NCI-H345 treated with DMSO at 0.1 percent for 48 hours (cell line): ENCODE data around the gene FRMD8.

Experiments
- DNase-seq: peaks from one replicate; lab custom pipeline; 2025; ENCODE audit not compliant: unreplicated experiment; lab: John Stamatoyannopoulos, UW

FRMD8 gene

DNA sequence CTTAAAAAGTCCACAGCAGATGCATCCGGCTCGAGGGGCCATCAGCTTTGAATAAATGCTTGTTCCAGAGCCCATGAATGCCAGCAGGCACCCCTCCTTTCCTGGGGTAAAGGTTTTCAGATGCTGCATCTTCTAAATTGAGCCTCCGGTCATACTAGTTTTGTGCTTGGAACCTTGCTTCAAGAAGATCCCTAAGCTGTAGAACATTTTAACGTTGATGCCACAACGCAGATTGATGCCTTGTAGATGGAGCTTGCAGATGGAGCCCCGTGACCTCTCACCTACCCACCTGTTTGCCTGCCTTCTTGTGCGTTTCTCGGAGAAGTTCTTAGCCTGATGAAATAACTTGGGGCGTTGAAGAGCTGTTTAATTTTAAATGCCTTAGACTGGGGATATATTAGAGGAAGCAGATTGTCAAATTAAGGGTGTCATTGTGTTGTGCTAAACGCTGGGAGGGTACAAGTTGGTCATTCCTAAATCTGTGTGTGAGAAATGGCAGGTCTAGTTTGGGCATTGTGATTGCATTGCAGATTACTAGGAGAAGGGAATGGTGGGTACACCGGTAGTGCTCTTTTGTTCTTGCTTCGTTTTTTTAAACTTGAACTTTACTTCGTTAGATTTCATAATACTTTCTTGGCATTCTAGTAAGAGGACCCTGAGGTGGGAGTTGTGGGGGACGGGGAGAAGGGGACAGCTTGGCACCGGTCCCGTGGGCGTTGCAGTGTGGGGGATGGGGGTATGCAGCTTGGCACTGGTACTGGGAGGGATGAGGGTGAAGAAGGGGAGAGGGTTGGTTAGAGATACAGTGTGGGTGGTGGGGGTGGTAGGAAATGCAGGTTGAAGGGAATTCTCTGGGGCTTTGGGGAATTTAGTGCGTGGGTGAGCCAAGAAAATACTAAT, 38.0 kb downstream of the FRMD8 start:
- no peak for DNase-seq

- DNase-seq: no peak
Observed at GRCh38 chr11:65425105-65425970, 38.9 kb downstream of the FRMD8 start.

DNA sequence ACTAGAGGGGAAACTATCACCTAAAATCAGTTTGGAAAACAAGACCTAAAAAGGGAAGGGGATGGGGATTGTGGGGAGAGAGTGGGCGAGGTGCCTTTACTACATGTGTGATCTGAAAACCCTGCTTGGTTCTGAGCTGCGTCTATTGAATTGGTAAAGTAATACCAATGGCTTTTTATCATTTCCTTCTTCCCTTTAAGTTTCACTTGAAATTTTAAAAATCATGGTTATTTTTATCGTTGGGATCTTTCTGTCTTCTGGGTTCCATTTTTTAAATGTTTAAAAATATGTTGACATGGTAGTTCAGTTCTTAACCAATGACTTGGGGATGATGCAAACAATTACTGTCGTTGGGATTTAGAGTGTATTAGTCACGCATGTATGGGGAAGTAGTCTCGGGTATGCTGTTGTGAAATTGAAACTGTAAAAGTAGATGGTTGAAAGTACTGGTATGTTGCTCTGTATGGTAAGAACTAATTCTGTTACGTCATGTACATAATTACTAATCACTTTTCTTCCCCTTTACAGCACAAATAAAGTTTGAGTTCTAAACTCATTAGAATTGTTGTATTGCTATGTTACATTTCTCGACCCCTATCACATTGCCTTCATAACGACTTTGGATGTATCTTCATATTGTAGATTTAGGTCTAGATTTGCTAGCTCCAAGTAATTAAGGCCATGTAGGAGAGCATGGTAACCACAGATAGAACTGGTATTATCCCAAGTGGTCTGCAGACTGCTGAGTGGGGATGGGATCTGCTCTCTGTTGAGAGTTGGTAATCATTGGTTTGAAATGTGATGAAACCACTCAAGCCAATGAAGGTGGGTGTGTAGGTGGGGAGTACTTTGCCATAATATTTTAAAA, 39.8 kb downstream of the FRMD8 start:
- no peak for DNase-seq

GRCh38 chr11:65426839-65427690, 40.6 kb downstream of the FRMD8 start:
- no peak for DNase-seq

GRCh38 chr11:65427691-65428577, 41.5 kb downstream of the FRMD8 start:
- DNase-seq: no peak

GRCh38 chr11:65428578-65429067, 42.2 kb downstream of the FRMD8 start:
- DNase-seq: no peak

GRCh38 chr11:65429068-65429681, 42.7 kb downstream of the FRMD8 start:
- no peak for DNase-seq

GRCh38 chr11:65429724-65430405, 43.4 kb downstream of the FRMD8 start:
- no peak for DNase-seq

DNA sequence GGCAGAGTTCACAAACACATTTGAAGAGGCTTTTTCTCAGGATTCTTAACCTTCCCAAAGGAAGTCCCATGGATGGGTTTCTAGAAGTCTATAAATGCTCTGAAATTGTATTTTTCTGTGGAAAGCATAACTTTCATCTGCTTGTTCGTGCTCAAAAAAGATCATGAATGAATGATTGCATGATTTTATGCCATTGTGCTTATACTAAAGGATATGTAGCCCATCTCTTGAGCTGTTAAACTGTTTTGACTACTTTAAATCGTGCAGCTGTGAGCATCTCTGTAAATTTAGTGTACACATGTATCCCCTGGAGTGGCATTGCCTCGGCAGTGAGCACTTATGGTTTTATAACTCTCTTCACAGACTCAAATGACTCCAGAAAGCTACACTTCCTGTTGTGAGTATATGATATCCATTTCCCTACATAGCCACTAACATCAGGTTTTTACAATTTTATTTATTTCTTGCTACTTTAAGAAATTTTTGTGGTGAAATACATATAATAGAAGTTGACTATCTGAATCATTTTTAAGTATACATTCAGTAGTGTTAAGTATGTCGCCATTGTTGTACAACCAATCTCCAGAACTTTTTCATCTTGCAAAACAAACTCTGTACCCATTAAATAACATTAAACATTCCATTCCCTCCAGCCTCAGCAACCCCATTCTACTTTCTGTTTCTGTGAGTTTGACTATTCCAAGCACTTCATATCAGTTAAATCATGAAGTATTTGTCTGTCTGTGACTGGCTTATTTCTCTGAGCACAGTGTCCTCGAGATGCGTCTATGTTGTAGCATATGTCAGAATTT, 44.2 kb downstream of the FRMD8 start:
- DNase-seq: no peak

GRCh38 chr11:65431451-65432099, 45.1 kb downstream of the FRMD8 start:
- no peak for DNase-seq

DNA sequence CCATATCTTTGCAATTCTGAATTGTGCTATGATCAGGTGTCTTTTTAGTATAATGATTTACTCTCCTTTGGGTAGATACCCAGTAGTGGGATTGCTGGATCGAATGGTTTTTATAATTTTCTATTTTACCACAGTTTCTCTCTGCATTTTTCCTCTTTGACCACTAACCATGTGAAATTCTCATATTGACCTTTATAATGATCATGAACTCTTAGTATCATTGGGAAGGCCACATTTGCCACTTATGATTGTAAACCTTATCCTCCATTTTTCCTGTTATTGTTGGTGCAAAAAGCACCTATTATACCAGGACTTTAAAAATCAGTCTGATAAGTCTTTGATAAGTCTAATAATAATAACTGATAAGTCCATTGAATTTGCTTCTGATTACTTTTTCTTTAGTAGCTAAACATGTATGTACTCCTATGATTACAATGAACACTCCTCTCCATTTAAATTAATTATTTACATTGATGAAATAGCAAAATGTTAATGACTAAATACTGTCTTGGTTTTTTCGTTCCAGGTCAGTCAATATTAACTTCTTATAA, 45.7 kb downstream of the FRMD8 start:
- no peak for DNase-seq

DNA sequence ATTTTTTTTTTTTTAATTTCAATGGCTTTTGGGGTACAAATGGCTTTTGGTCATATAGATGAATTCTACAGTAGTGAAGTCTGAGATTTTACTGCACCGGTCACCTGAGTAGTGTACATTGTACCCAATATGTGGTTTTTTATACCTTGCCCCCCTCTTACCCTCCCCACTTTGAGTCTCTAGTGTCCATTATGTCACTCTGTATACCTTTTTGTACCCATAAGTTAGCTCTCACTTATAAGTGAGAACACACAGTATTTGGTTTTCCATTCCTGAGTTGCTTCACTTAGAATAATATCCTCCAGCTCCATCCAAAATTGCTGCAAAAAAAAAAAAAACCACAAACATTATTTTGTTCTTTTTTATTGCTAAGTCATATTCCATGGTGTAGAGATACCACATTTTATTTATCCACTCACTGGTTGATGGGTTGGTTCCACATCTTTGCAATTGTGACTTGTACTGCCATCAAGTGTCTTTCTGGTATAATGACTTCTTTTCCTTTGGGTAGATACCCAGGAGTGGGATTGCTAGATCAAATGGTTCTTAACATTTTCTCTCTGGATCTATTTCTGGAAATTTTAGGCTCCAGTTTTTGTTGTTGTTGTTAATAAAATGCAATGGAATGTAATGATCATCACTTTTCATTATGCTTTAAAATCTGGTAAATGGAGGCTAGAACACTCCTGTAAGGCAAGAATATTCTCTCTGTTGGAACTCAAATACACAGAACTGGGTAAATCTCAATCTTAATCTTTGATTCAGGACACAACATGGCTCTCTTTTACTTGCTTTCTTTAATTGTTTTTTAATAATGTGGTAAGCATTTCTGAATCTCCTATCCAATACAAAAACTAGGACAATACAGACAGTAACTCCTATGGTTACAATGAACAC, 46.5 kb downstream of the FRMD8 start:
- peak; percentile 11 for DNase-seq

DNA sequence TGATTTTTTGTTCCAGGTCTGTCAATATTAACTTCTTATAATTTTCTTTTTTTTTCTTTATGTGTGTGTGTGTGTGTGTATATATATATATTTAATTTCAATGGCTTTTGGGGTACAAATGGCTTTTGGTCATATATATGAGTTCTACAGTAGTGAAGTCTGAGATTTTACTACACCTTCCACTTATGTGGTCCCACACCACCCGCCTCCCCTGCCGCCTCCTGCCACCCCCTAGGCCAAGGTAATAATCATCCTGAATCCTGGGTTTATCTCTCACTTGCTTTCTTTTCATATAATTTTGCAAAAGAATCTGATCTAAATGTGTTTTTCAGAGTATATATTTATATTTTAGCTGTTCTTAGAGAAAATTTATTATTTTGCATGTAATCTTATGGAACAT, 47.2 kb downstream of the FRMD8 start:
- DNase-seq: no peak

DNA sequence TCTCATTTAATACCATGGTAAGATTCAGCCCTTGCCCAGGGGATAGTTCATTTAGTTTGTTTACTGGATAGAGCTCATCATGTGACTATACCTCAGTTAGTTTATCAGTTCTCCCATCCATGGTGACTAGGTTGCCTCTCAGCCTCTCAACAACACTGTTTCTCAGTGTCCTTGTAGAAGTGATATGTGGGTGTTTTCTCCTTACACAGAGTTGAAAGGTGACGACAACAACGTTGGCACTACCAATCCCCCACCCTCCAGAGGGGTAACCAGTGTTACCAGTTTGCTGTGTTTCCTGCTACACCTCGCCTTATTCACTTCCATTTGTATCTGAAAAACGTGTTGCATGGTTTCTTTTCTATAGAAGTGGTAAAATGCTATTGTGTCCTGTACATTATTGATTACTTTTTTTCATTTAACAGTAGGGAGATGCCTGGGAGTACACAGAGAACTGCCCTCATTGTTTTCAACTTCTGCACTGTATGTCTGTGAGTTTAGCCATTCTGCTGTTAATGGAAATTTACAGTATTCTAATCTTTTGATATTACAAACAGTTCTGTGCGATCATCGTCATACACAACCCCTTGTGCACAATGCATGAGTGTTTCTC, 47.7 kb downstream of the FRMD8 start:
- DNase-seq: no peak
